Stimulated activated CD8-positive, alpha-beta memory T cell treated with anti-CD3 and anti-CD28 coated beads, Interleukin-4, amount 100 ng/mL, for 24 hours (primary cell): ENCODE measurements around the gene KLK4.
A peak's percentile ranks its signal among the peaks of the same experiment; 100 is the strongest.

Experiments used
- DNase-seq: peaks from one replicate; pipeline ENCODE4 v3.0.0-alpha.2; 2020; ENCODE audit warnings: low read depth

KLK4 gene

GRCh38 chr19:50911206-50912101 is at the start of gene KLK4:
KLK4 (minus strand) TSS chr19:50911395; CDS start chr19:50910738, 657 bp downstream.
- no peak for DNase-seq

- DNase-seq = no peak
Measured at GRCh38 chr19:50959731-50960500, 48.7 kb upstream of the KLK4 start.

GRCh38 chr19:50957587-50957986 is 46.4 kb upstream of the KLK4 start:
- no peak for DNase-seq

GRCh38 chr19:50952910-50953309 is 41.7 kb upstream of the KLK4 start, which contains the start of gene KLK5:
KLK5 (minus strand) TSS chr19:50953038; CDS start chr19:50952657, 381 bp downstream.
- no peak for DNase-seq

GRCh38 chr19:50949861-50950260 is 38.7 kb upstream of the KLK4 start:
- no peak for DNase-seq

GRCh38 chr19:50947123-50947522 is 35.9 kb upstream of the KLK4 start:
- DNase-seq = no peak

- DNase-seq = no peak
Measured at GRCh38 chr19:50944795-50945194, 33.6 kb upstream of the KLK4 start.

GRCh38 chr19:50943074-50943828 is 32.1 kb upstream of the KLK4 start:
- no peak for DNase-seq

- DNase-seq = no peak
Measured at GRCh38 chr19:50939596-50939995, 28.4 kb upstream of the KLK4 start.

GRCh38 chr19:50933640-50934039 is 22.4 kb upstream of the KLK4 start:
- no peak for DNase-seq

GRCh38 chr19:50932690-50933083 is 21.5 kb upstream of the KLK4 start:
- DNase-seq = no peak

- DNase-seq = no peak
Measured at GRCh38 chr19:50932018-50932689, 21.0 kb upstream of the KLK4 start.

GRCh38 chr19:50931023-50931422 is 19.8 kb upstream of the KLK4 start:
- DNase-seq = no peak

GRCh38 chr19:50928831-50929230 is 17.6 kb upstream of the KLK4 start:
- no peak for DNase-seq

- DNase-seq = no peak
Measured at GRCh38 chr19:50926144-50926543, 14.9 kb upstream of the KLK4 start.

GRCh38 chr19:50925734-50926133 is 14.5 kb upstream of the KLK4 start:
- no peak for DNase-seq

- no peak for DNase-seq
Measured at GRCh38 chr19:50924586-50924985, 13.4 kb upstream of the KLK4 start.

- DNase-seq = peak; percentile 58
Measured at GRCh38 chr19:50922317-50922853, 11.2 kb upstream of the KLK4 start.

- DNase-seq = no peak
Measured at GRCh38 chr19:50921426-50922316, 10.5 kb upstream of the KLK4 start.

- DNase-seq = no peak
Measured at GRCh38 chr19:50916069-50916468, 4.9 kb upstream of the KLK4 start.
